ENCODE results near the gene ENDOU. TPM values are rescaled to one million over a fixed set of nuclear protein-coding genes. Genes with fewer than 3 reads are reported as not detected.

ENDOU gene
- total and polyA plus RNA-seq, 4 experiments from 2014 or later, result not detected

DNA sequence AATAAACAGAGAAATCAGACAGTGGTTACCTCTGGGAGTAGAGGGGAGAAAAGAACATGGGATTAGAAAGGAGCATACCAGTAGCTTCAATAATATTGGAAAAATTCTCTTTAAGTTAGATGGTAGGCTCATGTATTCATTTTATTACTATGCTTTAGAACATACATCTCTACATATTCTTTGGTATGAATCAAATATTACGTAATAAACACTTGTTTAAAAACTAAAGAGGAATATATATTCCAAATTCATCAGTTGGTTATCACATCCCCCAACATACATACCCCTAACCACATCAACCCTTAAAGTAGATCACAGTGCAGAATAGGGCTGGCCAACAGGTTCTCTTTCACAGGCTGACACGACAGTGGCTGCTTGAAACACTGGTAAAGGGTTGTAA lies 25.0 kb downstream of the ENDOU start:
- Histone ChIP-seq H3K9me3 (ENCODE audit: control insufficient read depth in 1 of 2, low read length in 2 of 2) (no peaks in the 10 kb centered on the region), H3K27me3 (ENCODE audit: insufficient read depth, low read length) (no peaks in the 10 kb centered on the region), H3K4me3 (ENCODE audit: low read length in 2 of 2) (no peak overlapping the region), H3K27ac (ENCODE audit: low read depth, low read length) (no peak overlapping the region), H3K36me3 (ENCODE audit: insufficient read depth, low read length) (peaks cover 11% of the 10 kb centered on the region), H3K4me1 (ENCODE audit: insufficient read depth, low read length) (peaks cover 23% of the 10 kb centered on the region)
- H3K36me3 Mint-ChIP-seq, result peaks cover 39 to 55% of the 10 kb centered on the region in 2 donors
- H3K4me1 Mint-ChIP-seq, result peaks cover 19 to 31% (median 23%) of the 10 kb centered on the region in 4 donors
- intact Hi-C loops (cut with micrococcal nuclease), result no loop called here
- POLR2A ChIA-PET (ENCODE audit: partially characterized antibody), result no interaction called here
- no peak for DNase-seq
- H3K4me3 Mint-ChIP-seq, result no peak overlapping the region
- no peaks in the 10 kb centered on the region for H3K9me3 Mint-ChIP-seq
- CTCF ChIA-PET (ENCODE audit: partially characterized antibody), result no interaction called here
- peak overlapping the region in 2 of 7 donors; percentile 31 to 61 for H3K27ac Mint-ChIP-seq
- H3K27me3 Mint-ChIP-seq, result no peaks in the 10 kb centered on the region

DNA sequence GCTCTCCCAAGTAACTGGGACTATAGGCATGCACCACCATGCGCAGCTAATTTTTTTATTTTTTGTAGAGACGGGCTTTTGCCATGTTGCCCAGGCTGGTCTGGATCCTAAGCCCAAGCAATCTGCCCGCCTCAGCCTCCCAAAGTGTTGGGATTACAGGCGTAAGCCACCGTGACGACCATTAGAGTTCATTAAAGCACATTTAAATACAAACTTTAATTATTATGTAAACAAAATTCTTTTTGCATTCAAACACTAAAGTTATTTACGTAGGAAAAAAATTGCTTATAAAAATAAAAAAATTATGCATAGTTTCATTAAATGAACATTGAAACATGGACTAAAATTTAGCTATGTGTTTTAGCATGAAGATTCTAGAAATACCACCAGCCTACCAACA lies 26.7 kb downstream of the ENDOU start:
- Histone ChIP-seq H3K9me3 (ENCODE audit: control insufficient read depth in 1 of 2, low read length in 2 of 2) (no peaks in the 10 kb centered on the region), H3K27me3 (ENCODE audit: insufficient read depth, low read length) (no peaks in the 10 kb centered on the region), H3K4me3 (ENCODE audit: low read length in 2 of 2) (no peak overlapping the region), H3K36me3 (ENCODE audit: insufficient read depth, low read length) (peaks cover 16% of the 10 kb centered on the region), H3K4me1 (ENCODE audit: insufficient read depth, low read length) (peaks cover 8% of the 10 kb centered on the region), H3K27ac (ENCODE audit: low read depth, low read length) (no peak overlapping the region)
- ChIA-PET CTCF (ENCODE audit: partially characterized antibody) (interaction anchor here (0.6 kb wide), 1 partner anchor 66 kb away, joined by 4 read pairs; no protein-coding TSS in a partner anchor), POLR2A (ENCODE audit: partially characterized antibody) (no interaction called here)
- intact Hi-C loops (cut with micrococcal nuclease), result no loop called here
- peaks cover 52 to 55% of the 10 kb centered on the region in 2 donors for H3K36me3 Mint-ChIP-seq
- H3K4me3 Mint-ChIP-seq, result no peak overlapping the region
- H3K4me1 Mint-ChIP-seq, result peaks cover 5 to 27% (median 16%) of the 10 kb centered on the region in 4 donors
- DNase-seq, result no peak
- H3K27ac Mint-ChIP-seq, result no peak overlapping the region
- no peaks in the 10 kb centered on the region for H3K27me3 Mint-ChIP-seq
- H3K9me3 Mint-ChIP-seq, result no peaks in the 10 kb centered on the region

DNA sequence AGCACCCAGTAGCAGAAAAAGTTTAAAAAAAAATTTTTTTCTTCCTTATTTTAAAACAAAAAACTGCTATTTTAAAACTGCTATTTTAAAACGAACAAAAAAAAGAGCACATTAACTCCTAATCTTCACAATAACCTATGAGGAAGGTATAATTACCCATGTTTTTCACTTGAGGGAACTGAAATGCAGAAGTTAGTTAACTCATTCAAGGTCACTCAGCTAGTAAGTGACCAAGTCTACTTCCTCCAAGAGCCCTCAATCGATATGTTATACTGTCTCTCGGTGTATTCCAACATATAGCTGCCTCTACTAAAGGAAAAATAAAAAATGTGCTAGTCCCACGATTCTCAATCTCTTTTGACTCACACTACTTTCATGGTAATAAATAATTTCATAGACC lies 27.2 kb downstream of the ENDOU start:
- Histone ChIP-seq H3K27ac (ENCODE audit: low read depth, low read length) (no peak overlapping the region), H3K4me3 (ENCODE audit: low read length in 2 of 2) (no peak overlapping the region), H3K4me1 (ENCODE audit: insufficient read depth, low read length) (peaks cover 2% of the 10 kb centered on the region), H3K9me3 (ENCODE audit: control insufficient read depth in 1 of 2, low read length in 2 of 2) (no peaks in the 10 kb centered on the region), H3K27me3 (ENCODE audit: insufficient read depth, low read length) (no peaks in the 10 kb centered on the region), H3K36me3 (ENCODE audit: insufficient read depth, low read length) (peaks cover 20% of the 10 kb centered on the region)
- no peaks in the 10 kb centered on the region for H3K27me3 Mint-ChIP-seq
- intact Hi-C loops (cut with micrococcal nuclease), result no loop called here
- H3K9me3 Mint-ChIP-seq, result no peaks in the 10 kb centered on the region
- H3K27ac Mint-ChIP-seq, result no peak overlapping the region
- H3K36me3 Mint-ChIP-seq, result peaks cover 57 to 60% of the 10 kb centered on the region in 2 donors
- POLR2A ChIA-PET (ENCODE audit: partially characterized antibody), result no interaction called here
- H3K4me1 Mint-ChIP-seq, result peaks cover 0 to 25% (median 12%) of the 10 kb centered on the region in 4 donors
- CTCF ChIA-PET (ENCODE audit: partially characterized antibody), result no interaction called here
- DNase-seq, result no peak
- no peak overlapping the region for H3K4me3 Mint-ChIP-seq

DNA sequence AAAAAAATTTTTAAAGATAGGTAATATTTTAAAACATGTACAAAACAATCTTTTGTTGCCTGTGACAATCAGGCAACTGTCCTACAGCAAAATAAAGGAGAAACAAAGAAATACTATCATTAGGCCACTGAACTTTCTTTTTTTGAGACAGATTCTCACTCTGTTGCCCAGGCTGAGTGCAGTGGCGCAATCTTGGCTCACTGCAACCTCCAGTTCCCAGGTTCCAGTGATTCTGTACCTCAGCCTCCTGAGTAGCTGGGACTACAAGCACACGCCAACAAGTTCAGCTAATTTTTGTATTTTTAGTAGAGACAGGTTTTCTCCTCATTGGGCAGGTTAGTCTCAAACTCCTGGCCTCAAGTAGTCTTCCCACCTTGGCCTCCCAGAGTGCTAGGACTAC lies 36.1 kb downstream of the ENDOU start:
- Histone ChIP-seq H3K27ac (ENCODE audit: low read depth, low read length) (no peak overlapping the region), H3K36me3 (ENCODE audit: insufficient read depth, low read length) (peaks cover 13% of the 10 kb centered on the region), H3K9me3 (ENCODE audit: control insufficient read depth in 1 of 2, low read length in 2 of 2) (no peaks in the 10 kb centered on the region), H3K4me3 (ENCODE audit: low read length in 2 of 2) (no peak overlapping the region), H3K27me3 (ENCODE audit: insufficient read depth, low read length) (no peaks in the 10 kb centered on the region), H3K4me1 (ENCODE audit: insufficient read depth, low read length) (no peaks in the 10 kb centered on the region)
- intact Hi-C loops (cut with micrococcal nuclease), result no loop called here
- Mint-ChIP-seq H3K9me3 (no peaks in the 10 kb centered on the region), H3K27ac (peak overlapping the region in 1 of 7 donors; percentile 36), H3K4me3 (no peak overlapping the region), H3K4me1 (peaks cover 0 to 9% (median 5%) of the 10 kb centered on the region in 4 donors), H3K27me3 (no peaks in the 10 kb centered on the region), H3K36me3 (peaks cover 42 to 43% of the 10 kb centered on the region in 2 donors)
- DNase-seq, result no peak
- POLR2A ChIA-PET (ENCODE audit: partially characterized antibody), result no interaction called here
- CTCF ChIA-PET (ENCODE audit: partially characterized antibody), result no interaction called here

DNA sequence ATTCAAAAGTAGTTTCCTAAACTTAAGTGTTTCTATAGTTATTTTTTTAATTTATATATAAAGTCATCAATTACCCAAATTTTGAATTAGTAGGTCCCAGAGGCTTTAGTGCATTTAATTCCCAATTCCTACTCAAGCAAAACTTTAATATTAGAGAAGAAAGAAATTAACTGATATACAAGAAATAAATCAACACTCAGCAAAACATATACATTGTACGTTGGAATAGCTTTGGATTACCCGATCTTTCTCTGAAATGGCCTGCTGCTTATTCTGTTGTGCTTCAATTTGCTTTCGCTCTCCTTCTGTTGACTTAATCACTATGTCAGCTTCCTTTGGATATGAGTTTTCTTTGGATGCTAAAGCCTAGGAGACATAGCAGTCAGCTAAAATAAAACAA lies 37.7 kb downstream of the ENDOU start:
- no peaks in the 10 kb centered on the region for H3K27me3 Mint-ChIP-seq
- Histone ChIP-seq H3K4me3 (ENCODE audit: low read length in 2 of 2) (no peak overlapping the region), H3K27ac (ENCODE audit: low read depth, low read length) (no peak overlapping the region), H3K9me3 (ENCODE audit: control insufficient read depth in 1 of 2, low read length in 2 of 2) (no peaks in the 10 kb centered on the region), H3K36me3 (ENCODE audit: insufficient read depth, low read length) (peaks cover 9% of the 10 kb centered on the region), H3K27me3 (ENCODE audit: insufficient read depth, low read length) (no peaks in the 10 kb centered on the region), H3K4me1 (ENCODE audit: insufficient read depth, low read length) (no peaks in the 10 kb centered on the region)
- H3K4me3 Mint-ChIP-seq, result no peak overlapping the region
- CTCF ChIA-PET (ENCODE audit: partially characterized antibody), result interaction anchor here (0.9 to 1.5 kb wide), 3 partner anchors 35 to 656 kb away, joined by 3 to 7 read pairs (median 5); no protein-coding TSS in a partner anchor
- no peak for DNase-seq
- no peaks in the 10 kb centered on the region for H3K9me3 Mint-ChIP-seq
- peaks cover 37 to 39% of the 10 kb centered on the region in 2 donors for H3K36me3 Mint-ChIP-seq
- intact Hi-C loops (cut with micrococcal nuclease), result no loop called here
- peak overlapping the region in 1 of 7 donors; percentile 62 for H3K27ac Mint-ChIP-seq
- H3K4me1 Mint-ChIP-seq, result peaks cover 0 to 9% (median 3%) of the 10 kb centered on the region in 4 donors
- POLR2A ChIA-PET (ENCODE audit: partially characterized antibody), result interaction anchor here (1.4 kb wide), 1 partner anchor 655 kb away, joined by 4 read pairs; no protein-coding TSS in a partner anchor

DNA sequence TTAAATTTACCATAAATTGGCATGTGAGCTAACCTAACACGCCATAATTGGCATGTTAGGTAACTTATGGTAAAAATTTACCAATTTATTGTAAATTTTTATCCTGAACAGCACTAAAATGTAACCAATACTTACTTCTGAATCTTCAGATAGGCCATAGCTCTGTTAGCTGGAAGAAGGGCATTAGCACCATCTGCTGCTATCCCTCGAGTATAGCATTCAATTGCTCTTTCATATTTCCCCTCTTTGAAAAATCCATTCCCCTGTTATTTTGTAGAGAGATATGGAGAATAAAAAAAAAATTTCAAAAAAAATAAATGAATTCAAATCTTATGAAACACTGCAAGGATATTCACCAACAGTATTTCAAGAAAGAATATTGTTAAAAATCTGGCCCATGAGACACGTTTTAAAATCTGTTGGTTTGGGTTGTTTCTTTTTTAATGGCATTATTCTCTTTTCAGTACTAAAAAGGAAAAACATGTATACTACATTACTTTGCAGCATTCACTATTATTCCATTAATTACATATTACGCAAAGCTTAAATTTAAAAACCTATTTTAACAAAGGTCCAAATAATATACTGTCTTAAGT lies 38.5 kb downstream of the ENDOU start:
- H3K27ac Mint-ChIP-seq, result no peak overlapping the region
- peak in 3 of 5 donors; percentile 22 to 36 (median 27) for DNase-seq
- H3K27me3 Mint-ChIP-seq, result no peaks in the 10 kb centered on the region

DNA sequence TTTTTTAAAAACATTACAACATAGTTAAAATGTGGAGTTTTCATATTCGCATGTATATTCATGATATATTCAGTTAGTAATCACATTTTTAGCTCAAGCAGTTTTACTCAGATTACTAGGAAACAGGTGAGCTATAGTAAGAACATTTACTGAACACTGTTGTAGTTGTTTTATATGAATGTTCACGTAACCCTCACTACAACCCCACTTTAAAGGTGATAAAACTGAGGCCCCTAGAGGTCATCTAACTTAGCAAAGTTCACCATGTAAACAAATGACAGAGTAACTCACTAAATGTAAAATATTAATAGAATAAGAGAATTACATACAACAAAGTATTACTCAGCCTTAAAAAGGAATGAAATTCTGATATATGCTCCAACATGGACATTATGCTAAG lies 45.5 kb downstream of the ENDOU start:
- peaks cover 17 to 22% (median 19%) of the 10 kb centered on the region in 4 donors for H3K4me1 Mint-ChIP-seq
- intact Hi-C loops (cut with micrococcal nuclease), result no loop called here

More for the DNA sequence above, 38.5 kb downstream of the ENDOU start:
- Histone ChIP-seq H3K4me3 (ENCODE audit: low read length in 2 of 2) (no peak overlapping the region), H3K27me3 (ENCODE audit: insufficient read depth, low read length) (no peaks in the 10 kb centered on the region), H3K36me3 (ENCODE audit: insufficient read depth, low read length) (peaks cover 12% of the 10 kb centered on the region), H3K27ac (ENCODE audit: low read depth, low read length) (no peak overlapping the region), H3K4me1 (ENCODE audit: insufficient read depth, low read length) (no peaks in the 10 kb centered on the region), H3K9me3 (ENCODE audit: control insufficient read depth in 1 of 2, low read length in 2 of 2) (no peaks in the 10 kb centered on the region)
- H3K4me1 Mint-ChIP-seq, result peaks cover 0 to 8% (median 3%) of the 10 kb centered on the region in 4 donors
- POLR2A ChIA-PET (ENCODE audit: partially characterized antibody), result interaction anchor here (1.4 kb wide), 1 partner anchor 654 kb away, joined by 4 read pairs; no protein-coding TSS in a partner anchor
- H3K4me3 Mint-ChIP-seq, result no peak overlapping the region
- H3K9me3 Mint-ChIP-seq, result no peaks in the 10 kb centered on the region
- intact Hi-C loops (cut with micrococcal nuclease), result loop anchor here (1.0 kb wide), 2 partner anchors 35 to 654 kb away; no protein-coding TSS in a partner anchor
- CTCF ChIA-PET (ENCODE audit: partially characterized antibody), result interaction anchor here (0.7 to 1.5 kb wide), 4 partner anchors 34 to 663 kb away, joined by 3 to 7 read pairs (median 4); no protein-coding TSS in a partner anchor
- H3K36me3 Mint-ChIP-seq, result peaks cover 35% of the 10 kb centered on the region in 2 donors

More for the DNA sequence above, 45.5 kb downstream of the ENDOU start:
- POLR2A ChIA-PET (ENCODE audit: partially characterized antibody), result no interaction called here
- Mint-ChIP-seq H3K4me3 (no peak overlapping the region), H3K9me3 (no peaks in the 10 kb centered on the region), H3K36me3 (peaks cover 67 to 71% of the 10 kb centered on the region in 2 donors), H3K27me3 (no peaks in the 10 kb centered on the region), H3K27ac (peak overlapping the region in 2 of 7 donors; percentile 48 to 76)
- peaks cover 13% of the 10 kb centered on the region for H3K36me3 ChIP-seq (ENCODE audit: insufficient read depth, low read length)
- DNase-seq, result no peak
- no peak overlapping the region for H3K27ac ChIP-seq (ENCODE audit: low read depth, low read length)
- H3K9me3 ChIP-seq (ENCODE audit: control insufficient read depth in 1 of 2, low read length in 2 of 2), result no peaks in the 10 kb centered on the region
- CTCF ChIA-PET (ENCODE audit: partially characterized antibody), result interaction anchor here (0.6 kb wide), 1 partner anchor 488 kb away, joined by 4 read pairs; no protein-coding TSS in a partner anchor
- H3K27me3 ChIP-seq (ENCODE audit: insufficient read depth, low read length), result no peaks in the 10 kb centered on the region
- H3K4me1 ChIP-seq (ENCODE audit: insufficient read depth, low read length), result no peaks in the 10 kb centered on the region
- no peak overlapping the region for H3K4me3 ChIP-seq (ENCODE audit: low read length in 2 of 2)
